HepG2 (cell line): ENCODE measurements around the gene CNOT1. TPM values are rescaled to one million over a fixed set of nuclear protein-coding genes. Genes with fewer than 3 reads are reported as not detected.

Experiments used
- ATAC-seq: fragments of 200-7000 bp; cut with Tn5 transposase; 3 replicates; pipeline ENCODE4 v1.9.1; 2020; ENCODE audit warnings: mild to moderate bottlenecking, moderate library complexity
- BruUV-seq: library from RNA; stranded (reverse); fragments of 400-500 nt; replicated peaks from 2 replicates; lab custom pipeline; 2021; lab: Mats Ljungman, UMichigan
- CTCF ChIA-PET: fragments of 300-600 bp; formaldehyde crosslinking; extraction: SDS; loops from one replicate; lab custom pipeline; 2021; ENCODE audit warnings: low total read pairs, inconsistent platforms, low intra/inter-chr PET ratio; lab: Yijun Ruan, JAX
- POLR2A ChIA-PET: fragments of 350-600 bp; sonication (Branson Sonifier 250); formaldehyde crosslinking; loops from one replicate; lab custom pipeline; 2020; ENCODE audit warnings: antibody characterized with exemption, inconsistent platforms; lab: Yijun Ruan, JAX
- DNase-seq: peaks from one replicate; pipeline ENCODE4 v3.0.0-alpha.2; 2015; ENCODE audit warnings: low spot score
- FAIRE-seq: peaks from 3 replicates; lab custom pipeline; 2011; peaks lifted over from hg19 to GRCh38; lab: Jason Lieb, UNC
- H2AFZ ChIP-seq: one replicate; pipeline ENCODE4 v1.6.1; 2011; ENCODE audit warnings: low read length, inconsistent platforms
- H3K27ac ChIP-seq: fragments of 300-600 bp; 3 replicates; pipeline ENCODE4 v1.8.0; 2011; ENCODE audit warnings: mixed run types, mild to moderate bottlenecking, mixed read lengths, low read length, inconsistent platforms; ENCODE audit not compliant: insufficient read depth; ENCODE audit errors: extremely low read length
- H3K27me3 ChIP-seq, 2 experiments: fragments of 200-600 bp in 1 of 2; 2 replicates in 1 of 2; 3 replicates in 1 of 2; pipeline versions ENCODE4 v1.6.0 to v1.8.0; 2011; ENCODE audit warnings: low read length in 2 of 2, mild to moderate bottlenecking in 2 of 2, moderate library complexity in 2 of 2, inconsistent platforms in 1 of 2; ENCODE audit not compliant: insufficient read depth in 2 of 2, control insufficient read depth in 1 of 2
- H3K36me3 ChIP-seq, 2 experiments: fragments of 200-600 bp in 1 of 2; replicated peaks in 1 of 2; 2 replicates in 1 of 2; 3 replicates in 1 of 2; pipeline versions ENCODE4 v1.5.1 to v1.8.0; 2011; ENCODE audit warnings: low read length in 2 of 2, inconsistent platforms in 1 of 2; ENCODE audit not compliant: insufficient read depth in 2 of 2, control insufficient read depth in 1 of 2
- H3K4me1 ChIP-seq: 2 replicates; pipeline ENCODE4 v1.5.1; 2012; ENCODE audit warnings: low read length, inconsistent platforms; ENCODE audit not compliant: insufficient read depth
- H3K4me2 ChIP-seq: 2 replicates; pipeline ENCODE4 v1.6.0; 2011; ENCODE audit warnings: low read depth, low read length, inconsistent platforms
- H3K4me3 ChIP-seq, 3 experiments: fragments of 200-600 bp in 1 of 3; sonication (generic), shearing (Covaris generic) in 1 of 3; replicated peaks in 1 of 3; 2 replicates each; pipeline ENCODE4 v1.5.1; 2011 to 2016; ENCODE audit warnings: low read length in 3 of 3, inconsistent platforms in 2 of 3, low read depth in 2 of 3, mild to moderate bottlenecking in 2 of 3, control low read depth in 1 of 3, mixed read lengths in 1 of 3; ENCODE audit not compliant: insufficient read depth in 1 of 3
- H3K79me2 ChIP-seq: one replicate; pipeline ENCODE4 v1.6.1; 2011; ENCODE audit warnings: low read length, inconsistent platforms; ENCODE audit not compliant: insufficient read depth
- H3K9ac ChIP-seq: 2 replicates; pipeline ENCODE4 v1.6.0; 2011; ENCODE audit warnings: mild to moderate bottlenecking, low read depth, low read length, inconsistent platforms; ENCODE audit not compliant: insufficient read depth
- H3K9me3 ChIP-seq: 2 replicates; pipeline ENCODE4 v1.5.1; 2012; ENCODE audit warnings: mild to moderate bottlenecking, low read length
- H4K20me1 ChIP-seq: 2 replicates; pipeline ENCODE4 v1.6.0; 2011; ENCODE audit warnings: inconsistent platforms, mild to moderate bottlenecking, low read length, moderate library complexity; ENCODE audit not compliant: insufficient read depth
- ELF3 ChIP-seq: IDR thresholded peaks from 2 replicates; pipeline ENCODE4 v1.6.1; 2016; ENCODE audit warnings: missing genetic modification reagents, missing compliant biosample characterization
- FOXP4 ChIP-seq: sonication (generic); formaldehyde crosslinking; IDR thresholded peaks from 2 replicates; pipeline ENCODE4 v1.4.0; 2020; ENCODE audit warnings: missing genetic modification reagents
- HMG20A ChIP-seq: IDR thresholded peaks from 2 replicates; pipeline ENCODE4 v1.6.1; 2016; ENCODE audit warnings: borderline replicate concordance
- HMGXB4 ChIP-seq, 2 experiments: sonication (generic) in 1 of 2; formaldehyde crosslinking in 1 of 2; IDR thresholded peaks; 2 replicates each; pipeline versions ENCODE4 v1.4.0 to v1.6.1; 2018 to 2020; ENCODE audit warnings: missing genetic modification reagents in 2 of 2, borderline replicate concordance in 1 of 2, low read depth in 1 of 2, mild to moderate bottlenecking in 1 of 2, missing biosample characterization in 1 of 2
- HNRNPH1 ChIP-seq: fragments of 200-400 bp; formaldehyde crosslinking; optimal IDR thresholded peaks from 2 replicates; pipeline ENCODE3; 2017; ENCODE audit warnings: mild to moderate bottlenecking, low read depth, low read length
- PHB2 ChIP-seq: fragments of 450-650 bp; IDR thresholded peaks from 2 replicates; pipeline ENCODE4 v1.6.1; 2018; ENCODE audit not compliant: partially characterized antibody
- PLRG1 ChIP-seq: fragments of 450-650 bp; conservative IDR thresholded peaks from 2 replicates; pipeline ENCODE4 v1.6.1; 2016
- SATB2 ChIP-seq: sonication (generic); formaldehyde crosslinking; IDR thresholded peaks from 2 replicates; pipeline ENCODE4 v1.5.0; 2020; ENCODE audit warnings: missing genetic modification reagents
- SNAPC2 ChIP-seq: sonication (generic); formaldehyde crosslinking; IDR thresholded peaks from 2 replicates; pipeline ENCODE4 v1.8.1; 2022; ENCODE audit warnings: mild to moderate bottlenecking, missing genetic modification reagents
- ZC3H13 ChIP-seq: sonication (generic); formaldehyde crosslinking; IDR thresholded peaks from 2 replicates; pipeline ENCODE4 v1.8.1; 2023; ENCODE audit warnings: mild to moderate bottlenecking, missing genetic modification reagents, moderate library complexity
- ZNF180 ChIP-seq: sonication (generic); formaldehyde crosslinking; IDR thresholded peaks from 2 replicates; pipeline ENCODE4 v1.4.0; 2020; ENCODE audit warnings: low read depth, missing genetic modification reagents, borderline replicate concordance
- ZNF329 ChIP-seq: sonication (generic); formaldehyde crosslinking; IDR thresholded peaks from 2 replicates; pipeline ENCODE4 v1.9.0; 2021; ENCODE audit warnings: low read depth, mild to moderate bottlenecking, missing genetic modification reagents
- WGBS: methylation state at CpG from one replicate; pipeline ENCODE4 v1.1.6; 2017; ENCODE audit warnings: low lambda C conversion rate; 5-methylcytosine and 5-hydroxymethylcytosine counted together
- in situ Hi-C: cut with HindIII; loops from 2 replicates; pipeline ENCODE4 v1.10.0; 2017; ENCODE audit warnings: low pct_unique_long_range_greater_than_20kb; ENCODE audit not compliant: extremely low pct_ligation_motif_present
- intact Hi-C: fragments of 100-400 bp; cut with micrococcal nuclease; formaldehyde crosslinking; loops from one replicate; pipeline ENCODE4 v1.10.0; 2022; ENCODE audit not compliant: unreplicated experiment
- polyA plus RNA-seq, 8 experiments: library from polyadenylated mRNA; depleted of rRNA in 3 of 8; stranded (reverse) in 7 of 8; unstranded in 1 of 8; fragments of >200 nt; fragmentation: Illumina TruSeq in 4 of 8; extraction: Trizol in 4 of 8; gene quantifications; 2 replicates each; pipeline versions ENCODE4 v1.2.1 to v1.2.3, GENCODE V29; 2011 to 2016; ENCODE audit warnings: low read depth in 4 of 8, missing spikeins in 1 of 8, mixed read lengths in 1 of 8; ENCODE audit not compliant: insufficient read depth in 1 of 8
- total RNA-seq, 5 experiments: library from RNA; depleted of rRNA; stranded (reverse); fragments of >200 nt; fragmentation: Illumina TruSeq; extraction: Trizol; gene quantifications; 2 replicates each; pipeline ENCODE4 v1.2.3, GENCODE V29; 2016; ENCODE audit warnings: low read depth in 1 of 5

CNOT1 gene
- total and polyA plus RNA-seq, 2 of the 13 experiments (the other 11 are each of a cell fraction or from before 2014, with no cell fraction given), result 188 to 232 TPM

DNA sequence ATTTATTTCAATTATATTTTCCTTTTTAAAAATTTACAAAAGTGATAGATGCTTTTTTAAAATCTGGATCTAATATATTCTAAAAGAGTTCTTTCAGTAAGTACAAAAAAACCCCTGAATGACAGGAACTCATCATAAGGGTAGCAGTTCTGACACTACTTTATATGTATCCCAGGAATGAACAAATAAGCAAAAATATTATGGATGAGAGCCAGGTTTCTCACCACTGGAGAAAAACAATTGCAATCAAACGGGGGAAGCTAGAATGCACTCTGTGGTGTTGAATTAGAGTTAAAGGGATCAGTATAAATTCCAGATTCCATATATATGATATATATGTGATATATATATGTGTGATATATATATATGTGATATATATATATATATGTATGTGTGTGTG lies 152.8 kb downstream of the CNOT1 start:
- no TSS peak for BruUV-seq
- Histone ChIP-seq H3K79me2 (no peaks in the 10 kb centered on the region), H3K27me3 (peaks cover 1 to 38% of the 10 kb centered on the region in 2 experiments; a peak in 2 of 5 replicates), H3K36me3 (no peaks in the 10 kb centered on the region), H3K9ac (no peak overlapping the region), H3K4me2 (no peak overlapping the region), H4K20me1 (no peaks in the 10 kb centered on the region), H3K4me3 (no peak overlapping the region), H3K9me3 (no peaks in the 10 kb centered on the region), H3K4me1 (no peaks in the 10 kb centered on the region), H2AFZ (no peak overlapping the region), H3K27ac (no peak overlapping the region)
- ATAC-seq, result no peak
- intact Hi-C loops (no loop called here), in situ Hi-C loops (no loop called here)
- WGBS, result 9% methylated on average over 1 of the region's 1 CpG
- no peak for TF ChIP-seq ZC3H13 (CRISPR knock-in tag)
- no peak for TF ChIP-seq SNAPC2
- TF ChIP-seq PLRG1, result no peak
- TF ChIP-seq ZNF180, result no peak
- DNase-seq, result no peak
- POLR2A ChIA-PET, result no interaction called here
- CTCF ChIA-PET, result no interaction called here
- FAIRE-seq, result no peak

DNA sequence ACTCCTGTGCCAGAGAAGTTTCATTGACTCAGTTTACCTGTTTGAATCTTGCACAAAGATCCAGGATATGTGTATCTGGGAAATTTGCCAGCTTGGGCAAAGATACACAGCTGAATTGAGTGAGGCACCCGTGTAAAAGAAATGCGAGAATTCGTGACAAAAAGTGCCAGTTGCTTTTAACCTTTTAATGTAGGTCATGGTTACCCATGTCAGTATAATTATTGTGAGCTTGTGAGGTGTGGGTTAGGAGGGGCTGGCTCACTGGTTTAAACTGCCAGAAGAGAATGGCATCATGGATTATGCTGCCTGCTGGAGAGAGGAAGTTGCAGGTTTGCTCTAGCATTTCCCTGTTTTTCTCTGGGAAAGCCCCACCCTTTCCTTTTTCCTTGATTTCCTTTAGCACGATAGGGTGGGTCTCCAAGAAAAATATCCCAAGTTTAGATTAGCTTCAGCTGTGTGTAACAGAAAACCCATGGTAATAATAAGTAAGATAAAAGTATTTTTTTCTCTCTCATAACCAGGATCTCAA lies 154.5 kb downstream of the CNOT1 start:
- in situ Hi-C loops (no loop called here), intact Hi-C loops (no loop called here)
- no peak overlapping the region for H3K9ac ChIP-seq
- H4K20me1 ChIP-seq, result no peaks in the 10 kb centered on the region
- FAIRE-seq (no peak), DNase-seq (no peak), ATAC-seq (no peak)
- H3K27me3 ChIP-seq, result peaks cover 1 to 38% of the 10 kb centered on the region in 2 experiments; a peak in 2 of 5 replicates
- WGBS, result 24% methylated on average over 4 of the region's 4 CpGs
- no peaks in the 10 kb centered on the region for H3K79me2 ChIP-seq
- BruUV-seq, result no TSS peak
- H3K36me3 ChIP-seq, result no peaks in the 10 kb centered on the region
- TF ChIP-seq ELF3 (no peak), PHB2 (no peak), HMGXB4 (CRISPR knock-in tag; IDR thresholded peaks at IDR 0.05; ENCODE audit: borderline replicate concordance in 1 of 2, low read depth in 1 of 2) (no peak), ZNF329 (CRISPR knock-in tag) (no peak), HMG20A (CRISPR knock-in tag) (no peak), FOXP4 (CRISPR knock-in tag) (no peak), HNRNPH1 (no peak), SATB2 (CRISPR knock-in tag) (no peak)
- TF ChIP-seq, all 625 proteins: peak for 0
- CTCF ChIA-PET, result no interaction called here
- Histone ChIP-seq H3K4me3 (no peak overlapping the region), H3K4me2 (no peak overlapping the region), H2AFZ (no peak overlapping the region), H3K9me3 (no peaks in the 10 kb centered on the region), H3K4me1 (no peaks in the 10 kb centered on the region), H3K27ac (no peak overlapping the region)
- POLR2A ChIA-PET, result no interaction called here
